Suprapubic skin (tissue), 4 donors: ENCODE data around the gene PTCHD4.

Experiments used
- CTCF ChIP-seq, 2 donors: fragments of 200-600 bp in 1 of 2; fragments of 450-650 bp in 1 of 2; sonication (generic) in 1 of 2; IDR thresholded peaks; one replicate each; pipeline ENCODE4 v1.5.1; 2016 to 2019; ENCODE audit warnings: antibody characterized with exemption in 2 of 2, mild to moderate bottlenecking in 1 of 2, moderate library complexity in 1 of 2
- EP300 ChIP-seq: sonication (generic); formaldehyde crosslinking; IDR thresholded peaks from one replicate; pipeline ENCODE4 v1.6.1; 2017; ENCODE audit warnings: antibody characterized with exemption
- POLR2A ChIP-seq, 2 donors: fragments of 450-650 bp; IDR thresholded peaks; one replicate each; pipeline ENCODE4 v1.6.1; 2017; ENCODE audit warnings: antibody characterized with exemption in 2 of 2, mild to moderate bottlenecking in 2 of 2, moderate library complexity in 2 of 2
- POLR2AphosphoS5 ChIP-seq, 3 donors: sonication (generic); formaldehyde crosslinking; IDR thresholded peaks; one replicate each; pipeline ENCODE4 v1.6.1; 2017; ENCODE audit warnings: antibody characterized with exemption in 3 of 3

- TF ChIP-seq POLR2A (IDR thresholded peaks at IDR 0.05) (no peak), CTCF (IDR thresholded peaks at IDR 0.05) (no peak), EP300 (no peak), POLR2AphosphoS5 (IDR thresholded peaks at IDR 0.05) (no peak)
Observed at GRCh38 chr6:48141975-48142374, 31.0 kb upstream of the PTCHD4 start.
